HepG2 (cell line): ENCODE results near the gene KRTAP10-2. TPM values are rescaled to one million over a fixed set of nuclear protein-coding genes. Genes with fewer than 3 reads are reported as not detected.
"Not testable (repeated sequence)": the region's sequence is repeated elsewhere in the genome, so short reads cannot be mapped to it uniquely, and the experiment has no call there.

ENCODE experiments used
- ATAC-seq: fragments of 200-7000 bp; cut with Tn5 transposase; 3 replicates; pipeline ENCODE4 v1.9.1; 2020; ENCODE audit warnings: mild to moderate bottlenecking, moderate library complexity
- BruUV-seq: library from RNA; stranded (reverse); fragments of 400-500 nt; replicated peaks from 2 replicates; lab custom pipeline; 2021; lab: Mats Ljungman, UMichigan
- CTCF ChIA-PET: fragments of 300-600 bp; formaldehyde crosslinking; extraction: SDS; loops from one replicate; lab custom pipeline; 2021; ENCODE audit warnings: low total read pairs, inconsistent platforms, low intra/inter-chr PET ratio; lab: Yijun Ruan, JAX
- POLR2A ChIA-PET: fragments of 350-600 bp; sonication (Branson Sonifier 250); formaldehyde crosslinking; loops from one replicate; lab custom pipeline; 2020; ENCODE audit warnings: antibody characterized with exemption, inconsistent platforms; lab: Yijun Ruan, JAX
- DNase-seq: peaks from one replicate; pipeline ENCODE4 v3.0.0-alpha.2; 2015; ENCODE audit warnings: low spot score
- FAIRE-seq: peaks from 3 replicates; lab custom pipeline; 2011; peaks lifted over from hg19 to GRCh38; lab: Jason Lieb, UNC
- H2AFZ ChIP-seq: one replicate; pipeline ENCODE4 v1.6.1; 2011; ENCODE audit warnings: low read length, inconsistent platforms
- H3K27ac ChIP-seq: fragments of 300-600 bp; 3 replicates; pipeline ENCODE4 v1.8.0; 2011; ENCODE audit warnings: mixed run types, mild to moderate bottlenecking, mixed read lengths, low read length, inconsistent platforms; ENCODE audit not compliant: insufficient read depth; ENCODE audit errors: extremely low read length
- H3K27me3 ChIP-seq, 2 experiments: fragments of 200-600 bp in 1 of 2; 2 replicates in 1 of 2; 3 replicates in 1 of 2; pipeline versions ENCODE4 v1.6.0 to v1.8.0; 2011; ENCODE audit warnings: low read length in 2 of 2, mild to moderate bottlenecking in 2 of 2, moderate library complexity in 2 of 2, inconsistent platforms in 1 of 2; ENCODE audit not compliant: insufficient read depth in 2 of 2, control insufficient read depth in 1 of 2
- H3K36me3 ChIP-seq, 2 experiments: fragments of 200-600 bp in 1 of 2; replicated peaks in 1 of 2; 2 replicates in 1 of 2; 3 replicates in 1 of 2; pipeline versions ENCODE4 v1.5.1 to v1.8.0; 2011; ENCODE audit warnings: low read length in 2 of 2, inconsistent platforms in 1 of 2; ENCODE audit not compliant: insufficient read depth in 2 of 2, control insufficient read depth in 1 of 2
- H3K4me1 ChIP-seq: 2 replicates; pipeline ENCODE4 v1.5.1; 2012; ENCODE audit warnings: low read length, inconsistent platforms; ENCODE audit not compliant: insufficient read depth
- H3K4me2 ChIP-seq: 2 replicates; pipeline ENCODE4 v1.6.0; 2011; ENCODE audit warnings: low read depth, low read length, inconsistent platforms
- H3K4me3 ChIP-seq, 3 experiments: fragments of 200-600 bp in 1 of 3; sonication (generic), shearing (Covaris generic) in 1 of 3; replicated peaks in 1 of 3; 2 replicates each; pipeline ENCODE4 v1.5.1; 2011 to 2016; ENCODE audit warnings: low read length in 3 of 3, inconsistent platforms in 2 of 3, low read depth in 2 of 3, mild to moderate bottlenecking in 2 of 3, control low read depth in 1 of 3, mixed read lengths in 1 of 3; ENCODE audit not compliant: insufficient read depth in 1 of 3
- H3K79me2 ChIP-seq: one replicate; pipeline ENCODE4 v1.6.1; 2011; ENCODE audit warnings: low read length, inconsistent platforms; ENCODE audit not compliant: insufficient read depth
- H3K9ac ChIP-seq: 2 replicates; pipeline ENCODE4 v1.6.0; 2011; ENCODE audit warnings: mild to moderate bottlenecking, low read depth, low read length, inconsistent platforms; ENCODE audit not compliant: insufficient read depth
- H3K9me3 ChIP-seq: 2 replicates; pipeline ENCODE4 v1.5.1; 2012; ENCODE audit warnings: mild to moderate bottlenecking, low read length
- H4K20me1 ChIP-seq: 2 replicates; pipeline ENCODE4 v1.6.0; 2011; ENCODE audit warnings: inconsistent platforms, mild to moderate bottlenecking, low read length, moderate library complexity; ENCODE audit not compliant: insufficient read depth
- DMAP1 ChIP-seq: IDR thresholded peaks from 2 replicates; pipeline ENCODE4 v1.6.1; 2016
- XRCC5 ChIP-seq: fragments of 200-400 bp; formaldehyde crosslinking; optimal IDR thresholded peaks from 2 replicates; pipeline ENCODE3; 2017; ENCODE audit warnings: mild to moderate bottlenecking, low read length
- ZGPAT ChIP-seq: IDR thresholded peaks from 2 replicates; pipeline ENCODE4 v1.6.1; 2016; ENCODE audit warnings: mild to moderate bottlenecking
- ZNF317 ChIP-seq: sonication (generic); formaldehyde crosslinking; IDR thresholded peaks from 2 replicates; pipeline ENCODE4 v1.5.0; 2020; ENCODE audit warnings: mild to moderate bottlenecking, missing genetic modification reagents
- ZNF615 ChIP-seq: sonication (generic); formaldehyde crosslinking; IDR thresholded peaks from 2 replicates; pipeline ENCODE4 v1.5.0; 2020; ENCODE audit warnings: mild to moderate bottlenecking, missing genetic modification reagents, borderline replicate concordance
- WGBS: methylation state at CpG from one replicate; pipeline ENCODE4 v1.1.6; 2017; ENCODE audit warnings: low lambda C conversion rate; 5-methylcytosine and 5-hydroxymethylcytosine counted together
- in situ Hi-C: cut with HindIII; loops from 2 replicates; pipeline ENCODE4 v1.10.0; 2017; ENCODE audit warnings: low pct_unique_long_range_greater_than_20kb; ENCODE audit not compliant: extremely low pct_ligation_motif_present
- intact Hi-C: fragments of 100-400 bp; cut with micrococcal nuclease; formaldehyde crosslinking; loops from one replicate; pipeline ENCODE4 v1.10.0; 2022; ENCODE audit not compliant: unreplicated experiment
- polyA plus RNA-seq, 8 experiments: library from polyadenylated mRNA; depleted of rRNA in 3 of 8; stranded (reverse) in 7 of 8; unstranded in 1 of 8; fragments of >200 nt; fragmentation: Illumina TruSeq in 4 of 8; extraction: Trizol in 4 of 8; gene quantifications; 2 replicates each; pipeline versions ENCODE4 v1.2.1 to v1.2.3, GENCODE V29; 2011 to 2016; ENCODE audit warnings: low read depth in 4 of 8, missing spikeins in 1 of 8, mixed read lengths in 1 of 8; ENCODE audit not compliant: insufficient read depth in 1 of 8
- total RNA-seq, 5 experiments: library from RNA; depleted of rRNA; stranded (reverse); fragments of >200 nt; fragmentation: Illumina TruSeq; extraction: Trizol; gene quantifications; 2 replicates each; pipeline ENCODE4 v1.2.3, GENCODE V29; 2016; ENCODE audit warnings: low read depth in 1 of 5
- TF ChIP-seq, protein P1 (sequence below): sonication (generic); formaldehyde crosslinking; IDR thresholded peaks from 2 replicates; pipeline ENCODE4 v1.9.0; 2022; ENCODE audit warnings: low read depth, missing genetic modification reagents

Gene KRTAP10-2
- total and polyA plus RNA-seq, 2 of the 13 experiments (the other 11 are each of a cell fraction or from before 2014, with no cell fraction given): not detected

DNA sequence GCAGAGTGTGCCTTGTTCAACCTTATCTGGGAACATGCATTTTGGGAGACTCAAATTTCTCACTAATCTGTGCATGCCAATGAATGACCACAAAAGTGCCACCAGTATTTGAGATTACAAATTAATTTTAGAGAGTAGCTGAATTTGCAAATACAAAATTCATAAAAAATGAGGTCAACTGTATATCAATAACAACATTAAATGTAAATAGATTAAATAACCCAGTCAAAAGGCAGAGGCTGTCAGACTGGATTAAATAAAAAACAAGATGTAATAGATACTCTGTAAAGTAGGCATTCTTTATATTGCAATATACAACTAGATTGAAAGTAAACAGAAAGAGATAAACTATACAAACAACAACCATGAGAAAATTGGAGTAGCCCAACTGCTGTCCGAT, 12.8 kb upstream of the KRTAP10-2 start (continued):
- TF ChIP-seq, protein P1, sequence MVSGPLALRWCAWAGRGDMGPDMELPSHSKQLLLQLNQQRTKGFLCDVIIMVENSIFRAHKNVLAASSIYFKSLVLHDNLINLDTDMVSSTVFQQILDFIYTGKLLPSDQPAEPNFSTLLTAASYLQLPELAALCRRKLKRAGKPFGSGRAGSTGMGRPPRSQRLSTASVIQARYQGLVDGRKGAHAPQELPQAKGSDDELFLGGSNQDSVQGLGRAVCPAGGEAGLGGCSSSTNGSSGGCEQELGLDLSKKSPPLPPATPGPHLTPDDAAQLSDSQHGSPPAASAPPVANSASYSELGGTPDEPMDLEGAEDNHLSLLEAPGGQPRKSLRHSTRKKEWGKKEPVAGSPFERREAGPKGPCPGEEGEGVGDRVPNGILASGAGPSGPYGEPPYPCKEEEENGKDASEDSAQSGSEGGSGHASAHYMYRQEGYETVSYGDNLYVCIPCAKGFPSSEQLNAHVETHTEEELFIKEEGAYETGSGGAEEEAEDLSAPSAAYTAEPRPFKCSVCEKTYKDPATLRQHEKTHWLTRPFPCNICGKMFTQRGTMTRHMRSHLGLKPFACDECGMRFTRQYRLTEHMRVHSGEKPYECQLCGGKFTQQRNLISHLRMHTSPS: no peak
- TF ChIP-seq ZNF317 (CRISPR knock-in tag): no peak

GRCh38 chr21:44558695-44559094, 7.4 kb upstream of the KRTAP10-2 start, which contains the start of gene KRTAP10-3:
Gene KRTAP10-3, minus strand, starts transcription at chr21:44558795. Its CDS starts 80 bp downstream, at chr21:44558715.
- no peak for ATAC-seq
- no peak for FAIRE-seq
- Histone ChIP-seq H2AFZ (no peak within 1 kb of the TSS), H3K27ac (no peak within 1 kb of the TSS), H3K4me3 (no peak within 1 kb of the TSS), H3K9me3 (no peaks in the 10 kb centered on the region), H3K4me1 (no peaks in the 10 kb centered on the region), H3K4me2 (no peak within 1 kb of the TSS), H3K79me2 (no peaks in the 10 kb centered on the region), H3K36me3 (no peaks in the 10 kb centered on the region), H3K9ac (no peak within 1 kb of the TSS), H3K27me3 (peaks cover 0 to 11% of the 10 kb centered on the region in 2 experiments; a peak in 2 of 5 replicates), H4K20me1 (no peaks in the 10 kb centered on the region)
- in situ Hi-C loops (no loop called here), intact Hi-C loops (no loop called here)
- ChIA-PET CTCF (no interaction called here), POLR2A (no interaction called here)
- DNase-seq: no peak
- TF ChIP-seq ZNF615 (CRISPR knock-in tag): no peak
- TF ChIP-seq XRCC5: no peak
- TF ChIP-seq ZGPAT (CRISPR knock-in tag): no peak
- TF ChIP-seq DMAP1 (CRISPR knock-in tag): no peak
- 31% methylated on average over 5 of the region's 5 CpGs for WGBS
- BruUV-seq: no TSS peak

DNA sequence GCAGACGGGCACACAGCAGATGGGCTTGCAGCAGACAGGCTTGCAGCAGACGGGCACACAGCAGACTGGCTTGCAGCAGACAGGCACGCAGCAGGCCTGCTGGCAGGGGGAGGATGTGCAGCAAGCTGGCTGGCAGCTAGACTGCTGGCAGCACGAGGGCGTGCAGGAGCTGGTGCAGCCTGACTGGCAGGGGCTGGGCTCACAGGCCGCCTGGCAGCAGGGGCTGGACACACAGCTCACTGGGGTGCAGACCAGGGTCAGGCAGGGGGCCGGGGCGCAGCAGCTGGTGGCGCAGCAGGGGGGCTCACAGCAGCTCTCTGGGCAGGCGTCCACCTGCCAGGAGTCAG, 7.0 kb upstream of the KRTAP10-2 start:
- WGBS: no CpG with 5 or more reads among the region's 10 CpGs
- H2AFZ ChIP-seq, H3K9me3 ChIP-seq, intact Hi-C loops, H3K36me3 ChIP-seq, FAIRE-seq, POLR2A ChIA-PET, H3K4me2 ChIP-seq, BruUV-seq, H3K4me3 ChIP-seq, H3K9ac ChIP-seq, H3K27ac ChIP-seq, CTCF ChIA-PET, H4K20me1 ChIP-seq, DNase-seq, H3K4me1 ChIP-seq, H3K79me2 ChIP-seq, in situ Hi-C loops, ATAC-seq: not testable (repeated sequence)
- H3K27me3 ChIP-seq: peaks cover 0 to 11% of the 10 kb centered on the region in 2 experiments; a peak in 2 of 5 replicates
